Keratinocyte (primary cell): ENCODE measurements around the gene EIF3CL.
"Not testable (repeated sequence)": the region's sequence is repeated elsewhere in the genome, so short reads cannot be mapped to it uniquely, and the experiment has no call there.

Experiments
- CTCF ChIP-seq, 3 experiments: IDR thresholded peaks in 1 of 3; conservative IDR thresholded peaks in 1 of 3; optimal IDR thresholded peaks in 1 of 3; 2 replicates in 2 of 3; 3 replicates in 1 of 3; pipeline versions ENCODE3 to v1.5.1; 2011; ENCODE audit warnings: low read length in 3 of 3, mild to moderate bottlenecking in 3 of 3, moderate library complexity in 2 of 3, control low read depth in 1 of 3, inconsistent platforms in 1 of 3; ENCODE audit not compliant: insufficient read depth in 2 of 3; ENCODE audit errors: extremely low read depth in 1 of 3
- EZH2 ChIP-seq: IDR thresholded peaks from one replicate; pipeline ENCODE4 v1.6.1; 2012; ENCODE audit warnings: inconsistent platforms, mild to moderate bottlenecking, low read length, moderate library complexity

DNA sequence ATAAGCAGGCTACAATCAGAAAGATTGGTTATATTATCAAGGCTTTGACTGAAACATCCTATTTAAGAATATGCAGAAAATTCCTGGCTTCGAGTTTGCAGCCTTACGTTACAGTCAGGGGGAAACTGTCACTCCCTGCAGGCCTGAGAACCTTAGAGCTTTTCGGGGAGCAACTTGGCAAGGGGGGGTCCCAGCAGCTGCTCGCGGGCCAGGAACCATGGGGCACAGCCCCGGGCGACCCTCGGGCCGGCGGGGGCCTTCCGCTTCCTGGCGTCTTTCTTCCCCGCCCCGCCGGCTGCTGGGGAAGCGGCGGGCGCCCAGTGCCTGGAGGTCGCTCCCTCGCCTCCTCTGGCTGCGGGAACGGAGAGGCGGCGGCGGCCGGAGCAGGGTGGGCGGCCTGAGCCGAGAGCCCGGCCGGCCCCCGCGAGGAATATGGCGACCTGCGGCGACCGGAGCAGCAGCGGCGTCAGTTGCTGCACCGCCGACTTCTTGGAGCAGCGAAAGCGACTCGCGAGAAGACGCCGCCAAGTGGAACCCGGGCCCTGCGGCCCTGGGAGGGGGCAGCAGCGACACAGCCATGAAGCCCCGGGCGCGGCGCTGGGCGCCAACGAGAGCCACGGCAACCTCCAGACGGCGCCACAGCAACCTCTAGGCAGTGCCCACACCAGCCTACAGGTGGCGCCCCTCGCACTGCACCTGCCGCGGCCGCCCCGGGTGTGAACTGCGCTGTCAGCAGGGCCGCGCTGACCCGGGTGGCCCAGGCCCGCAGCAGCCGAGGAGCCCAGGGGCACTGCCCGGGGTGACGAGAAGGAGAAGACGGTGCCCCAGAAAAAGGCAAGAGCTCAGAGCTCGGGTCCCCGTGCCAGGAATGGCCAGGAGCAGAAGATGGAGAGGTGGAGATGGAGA, 39.1 kb downstream of the EIF3CL start:
- TF ChIP-seq CTCF (optimal IDR thresholded peaks at IDR 0.05 in 1 of 3, IDR thresholded peaks at IDR 0.05 in 1 of 3, conservative IDR thresholded peaks at IDR 0.05 in 1 of 3; ENCODE audit: extremely low read depth in 1 of 3, insufficient read depth in 2 of 3, low read length in 3 of 3); EZH2: not testable (repeated sequence)
